Right ventricle myocardium inferior (tissue), 1 donor: ENCODE results near the gene OR4K13. TPM values are rescaled to one million over a fixed set of nuclear protein-coding genes. Genes with fewer than 3 reads are reported as not detected.

Experiments
- ATAC-seq: fragments of 200-7000 bp; cut with Tn5 transposase; one replicate; pipeline ENCODE4 v1.9.1; 2020; ENCODE audit warnings: mild to moderate bottlenecking, moderate library complexity
- DNase-seq: peaks from one replicate; pipeline ENCODE4 v3.0.0; 2021; ENCODE audit errors: missing footprints
- intact Hi-C: fragments of 100-400 bp; cut with DNase I; formaldehyde crosslinking; loops from one replicate; pipeline ENCODE4 v1.11.0; 2022
- long read RNA-seq: library from polyadenylated mRNA; unstranded; transcript quantifications from one replicate; pipeline ENCODE4 v2.0.0, GENCODE V29; 2021
- total RNA-seq: library from RNA; stranded (reverse); fragmentation: NEBNext Ultra II Directional; extraction: Animal tissue kit (Norgen Biotek cat#: 25700); gene quantifications from one replicate; pipeline ENCODE4 v1.2.1, GENCODE V29; 2021
- donor health status: DM: no; HTN: yes; CAD: no; lungs with severe emphysema.

The OR4K13 gene, protein sequence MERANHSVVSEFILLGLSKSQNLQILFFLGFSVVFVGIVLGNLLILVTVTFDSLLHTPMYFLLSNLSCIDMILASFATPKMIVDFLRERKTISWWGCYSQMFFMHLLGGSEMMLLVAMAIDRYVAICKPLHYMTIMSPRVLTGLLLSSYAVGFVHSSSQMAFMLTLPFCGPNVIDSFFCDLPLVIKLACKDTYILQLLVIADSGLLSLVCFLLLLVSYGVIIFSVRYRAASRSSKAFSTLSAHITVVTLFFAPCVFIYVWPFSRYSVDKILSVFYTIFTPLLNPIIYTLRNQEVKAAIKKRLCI
- total RNA-seq: not detected
- long read RNA-seq: 0 reads

DNA sequence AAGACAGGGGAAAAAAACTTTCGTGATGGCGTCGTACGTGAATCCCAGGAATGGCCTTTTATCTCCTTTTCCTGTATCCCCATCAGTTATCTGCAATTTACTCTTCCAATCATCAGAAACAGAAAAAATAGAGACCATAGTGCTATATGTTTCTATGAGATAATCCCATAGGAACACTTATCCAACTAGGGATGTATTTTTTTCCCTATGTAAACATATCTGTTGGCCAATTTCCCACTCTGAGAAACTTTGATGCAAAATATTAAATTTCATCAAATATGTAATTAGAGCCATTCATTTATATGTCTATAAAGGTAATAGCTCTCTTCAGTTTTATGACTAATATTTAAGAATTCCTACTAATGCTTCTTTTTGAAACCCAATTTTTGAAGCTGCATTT lies at the start of gene OR4K13:
TSS of gene OR4K13 (minus strand) at position 101 of the 400 bp plus-strand sequence. CDS start 1,280 bp downstream, outside the sequence.
- ATAC-seq (no peak), DNase-seq (no peak)
- intact Hi-C loops: no loop called here

DNA sequence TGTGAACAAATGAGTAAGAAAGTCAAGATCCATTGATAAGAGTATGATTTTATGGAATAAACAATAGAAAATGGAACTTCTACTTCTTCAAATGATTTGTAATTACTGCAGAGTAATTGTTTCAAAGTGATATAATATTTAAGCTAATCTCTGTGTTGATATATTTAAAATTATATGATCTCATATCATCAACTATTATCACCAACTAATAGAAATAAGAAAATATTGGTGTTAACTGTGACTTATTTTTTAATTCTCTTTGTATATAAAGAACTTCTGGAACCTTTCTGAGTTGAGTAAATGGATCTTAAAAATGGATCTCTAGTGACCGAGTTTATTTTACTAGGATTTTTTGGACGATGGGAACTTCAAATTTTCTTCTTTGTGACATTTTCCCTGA lies 23.9 kb upstream of the OR4K13 start, which contains the start of gene OR4L1:
TSS of gene OR4L1 (plus strand) at position 301 of the 400 bp plus-strand sequence. CDS start at position 301, 0 bp downstream.
- DNase-seq: no peak
- no peak for ATAC-seq
- intact Hi-C loops: no loop called here

DNA sequence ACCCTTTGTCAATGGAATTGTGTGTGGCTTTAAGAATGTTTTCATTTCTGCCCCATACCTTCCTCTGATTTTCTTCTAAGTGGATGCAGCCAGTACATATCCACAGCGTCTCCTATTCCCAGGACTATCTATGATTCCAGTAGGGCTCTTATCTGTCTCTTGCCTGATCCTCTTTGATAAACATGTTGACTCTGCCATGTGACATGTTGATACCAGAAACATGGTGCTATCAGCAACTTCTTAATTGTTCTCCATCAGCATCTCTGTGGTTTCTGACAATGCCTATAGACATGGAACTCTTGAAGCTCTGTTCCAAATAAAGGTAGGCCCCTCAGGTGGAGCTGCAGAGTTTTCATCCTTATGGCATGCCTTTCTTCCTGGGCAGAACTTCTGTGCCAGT lies 12.4 kb upstream of the OR4K13 start:
- intact Hi-C loops: no loop called here

DNA sequence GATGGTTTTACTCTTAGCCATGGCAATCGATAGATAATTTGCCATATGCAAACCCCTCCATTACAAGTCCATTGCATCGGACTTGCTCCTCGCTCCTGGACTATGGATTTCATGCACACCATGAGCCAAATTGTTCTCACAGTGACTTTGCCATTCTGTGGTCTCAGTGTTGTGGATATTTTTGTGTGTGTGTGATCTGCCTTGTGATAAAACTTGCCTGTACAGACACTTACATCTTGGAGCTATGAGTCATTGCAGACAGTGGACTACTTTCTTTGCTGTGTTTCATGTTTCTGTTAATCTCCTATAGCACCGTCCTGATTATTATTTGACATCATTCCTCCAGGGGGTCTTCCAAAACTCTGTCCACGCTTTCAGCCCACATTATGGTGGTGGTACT lies 8.4 kb upstream of the OR4K13 start:
- ATAC-seq (no peak), DNase-seq (no peak)
- intact Hi-C loops: no loop called here

More for the DNA sequence above, 12.4 kb upstream of the OR4K13 start:
- DNase-seq (no peak), ATAC-seq (no peak)

DNA sequence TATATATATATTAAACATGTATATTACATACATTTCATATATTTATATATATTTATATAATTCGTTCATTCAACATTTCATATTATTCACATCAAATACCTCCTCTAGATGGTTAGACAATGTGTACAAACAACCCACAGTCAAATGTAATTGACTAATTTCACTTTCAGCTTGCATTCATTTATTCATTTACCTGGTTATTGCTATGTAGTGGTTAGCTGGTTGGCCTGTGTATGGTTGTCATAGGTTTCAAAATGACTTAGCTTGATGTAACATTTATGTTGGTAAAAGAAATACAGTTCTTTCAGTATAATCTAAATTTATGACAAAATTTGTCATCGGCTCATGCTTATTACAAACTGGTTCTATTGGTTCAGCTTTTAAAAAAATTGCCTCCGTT lies 389 bp downstream of the OR4K13 start:
- ATAC-seq (no peak), DNase-seq (no peak)
- intact Hi-C loops: no loop called here

DNA sequence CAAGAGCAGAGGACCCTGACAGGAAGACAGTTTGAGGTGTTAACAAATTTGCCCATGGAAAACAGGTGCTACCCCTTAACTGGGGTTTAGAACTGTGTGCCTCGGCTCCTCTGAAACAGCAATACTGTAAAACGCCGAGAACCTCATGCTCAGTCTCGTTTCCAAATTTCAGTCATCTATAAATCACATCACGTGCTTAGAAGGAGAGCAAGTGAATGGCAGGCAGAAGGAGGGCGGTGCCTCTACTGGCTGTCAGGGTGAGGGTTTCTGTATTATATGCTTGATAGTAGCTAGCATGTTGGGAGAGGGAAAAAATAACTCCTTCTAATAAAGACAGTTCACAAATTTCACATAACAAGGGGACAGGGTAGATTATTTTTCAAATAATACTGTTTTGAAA lies 4.8 kb downstream of the OR4K13 start:
- no peak for ATAC-seq
- intact Hi-C loops: no loop called here
- no peak for DNase-seq

DNA sequence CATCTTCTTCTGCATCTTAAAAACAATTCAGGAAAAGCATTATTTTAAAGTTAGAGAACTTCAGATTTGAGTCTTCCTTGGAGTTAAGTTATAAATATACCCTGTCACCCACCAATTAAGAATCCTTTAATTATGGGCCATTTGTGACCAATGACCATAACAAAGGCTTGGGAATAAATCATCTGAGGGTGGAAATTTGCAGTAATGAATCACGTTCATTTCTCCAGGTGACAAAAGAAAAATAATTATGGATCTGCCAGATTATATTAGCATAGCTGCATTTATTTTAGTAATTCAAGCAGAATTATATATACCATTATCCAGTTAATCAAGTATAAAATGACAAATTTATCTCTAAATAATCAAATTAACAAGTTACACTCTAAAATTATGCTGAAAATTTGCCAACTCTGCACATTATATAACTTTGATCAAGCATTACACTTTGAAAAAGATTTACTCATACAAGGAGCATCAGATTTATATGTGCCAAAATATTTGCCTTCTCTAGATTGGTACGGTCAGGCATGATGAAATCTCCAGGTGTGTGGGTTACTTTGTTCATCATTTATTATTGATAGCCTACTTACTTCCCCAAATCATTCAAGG lies 16.5 kb downstream of the OR4K13 start, which contains the start of gene OR4K14:
TSS of gene OR4K14 (minus strand) at position 51 of the 609 bp plus-strand sequence. CDS start 4,114 bp downstream, outside the sequence.
- intact Hi-C loops: no loop called here
- no peak for ATAC-seq
- DNase-seq: no peak

DNA sequence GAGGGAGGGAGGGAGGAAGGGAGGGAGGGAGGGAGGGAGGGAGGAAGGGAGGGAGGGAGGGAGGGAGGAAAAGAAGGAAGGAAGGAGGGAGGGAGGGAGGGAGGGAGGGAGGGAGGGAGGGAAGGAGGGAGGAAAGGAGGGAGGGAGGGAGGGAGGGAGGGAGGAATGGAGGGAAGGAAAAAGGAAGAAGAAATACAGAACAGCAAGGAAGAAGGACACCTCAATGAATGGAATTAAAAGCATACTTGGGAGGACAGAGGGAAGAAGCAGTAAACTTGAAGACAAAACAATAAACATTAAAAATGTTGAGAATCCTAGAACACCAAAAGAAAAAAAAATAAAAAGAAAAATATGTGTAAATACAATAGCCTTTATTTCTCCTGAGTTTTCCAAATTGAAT lies 27.7 kb downstream of the OR4K13 start:
- DNase-seq (no peak), ATAC-seq (no peak)
- intact Hi-C loops: no loop called here

DNA sequence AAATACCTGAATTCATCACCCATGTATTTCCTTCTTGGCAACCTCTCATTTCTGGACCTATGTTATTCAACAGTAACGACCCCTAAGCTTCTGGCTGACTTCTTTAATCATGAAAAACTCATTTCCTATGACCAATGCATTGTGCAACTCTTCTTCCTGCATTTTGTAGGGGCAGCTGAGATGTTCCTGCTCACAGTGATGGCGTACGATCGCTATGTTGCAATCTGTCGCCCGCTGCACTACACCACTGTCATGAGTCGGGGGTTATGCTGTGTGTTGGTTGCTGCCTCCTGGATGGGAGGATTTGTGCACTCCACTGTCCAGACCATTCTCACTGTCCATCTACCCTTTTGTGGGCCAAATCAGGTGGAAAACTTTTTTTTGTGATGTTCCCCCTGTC lies 33.5 kb downstream of the OR4K13 start:
- intact Hi-C loops: no loop called here
- no peak for ATAC-seq
- DNase-seq: no peak

DNA sequence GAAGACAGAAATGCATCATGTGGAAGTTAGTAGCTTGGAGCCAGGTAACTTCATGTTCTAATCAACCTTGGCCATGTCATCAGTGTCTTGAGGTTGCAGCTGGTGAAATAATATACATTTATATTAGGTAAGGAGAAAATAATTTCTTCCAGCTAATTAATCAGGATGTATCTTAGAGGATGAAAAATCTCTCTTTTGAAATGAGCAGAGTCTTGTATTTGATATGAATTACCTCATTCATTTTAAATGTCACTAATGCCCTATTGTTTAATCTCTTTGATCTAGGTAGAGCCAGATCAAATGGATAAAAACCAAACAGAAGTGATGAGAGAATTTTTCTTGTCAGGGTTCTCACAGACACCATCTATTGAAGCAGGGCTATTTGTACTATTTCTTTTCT lies 34.0 kb downstream of the OR4K13 start, which contains the start of gene OR4Q2:
TSS of gene OR4Q2 (plus strand) at position 301 of the 400 bp plus-strand sequence.
- intact Hi-C loops: no loop called here
- ATAC-seq: no peak

DNA sequence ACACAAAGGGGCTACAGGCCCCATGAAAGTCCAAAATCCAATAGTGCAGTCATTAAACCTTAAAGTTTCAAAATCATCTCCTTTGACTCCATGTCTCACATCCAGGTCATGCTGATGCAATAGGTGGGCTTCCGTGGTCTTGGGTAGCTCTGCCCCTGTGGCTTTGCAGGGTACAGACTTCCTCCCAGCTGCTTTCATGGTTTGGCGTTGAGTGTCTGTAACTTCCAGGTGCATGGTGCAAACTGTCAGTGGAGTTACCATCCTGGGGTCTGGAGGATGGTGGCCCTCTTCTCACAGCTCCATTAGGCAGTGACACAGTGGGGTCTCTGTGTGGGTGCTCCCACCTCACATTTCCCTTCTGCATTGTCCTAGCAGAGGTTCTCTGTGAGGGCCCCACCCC lies 42.4 kb downstream of the OR4K13 start:
- DNase-seq: no peak
- intact Hi-C loops: no loop called here
- ATAC-seq: no peak

More for the DNA sequence above, 34.0 kb downstream of the OR4K13 start, which contains the start of gene OR4Q2:
- DNase-seq: no peak

Other genes with a start within 250 kb of the OR4K13 start
- not detected for gene OR4N2, start 232.3 kb downstream of the OR4K13 start, total RNA-seq
- gene OR4K2, start 160.9 kb downstream of the OR4K13 start, total RNA-seq: not detected
- not detected for gene OR4K5, start 115.4 kb downstream of the OR4K13 start, total RNA-seq
- not detected for gene OR4K1, start 105.1 kb downstream of the OR4K13 start, total RNA-seq
- not detected for gene OR4K15, start 60.4 kb downstream of the OR4K13 start, total RNA-seq
- gene OR4Q2, start 33.9 kb downstream of the OR4K13 start, total RNA-seq: not detected
- not detected for gene OR4K14, start 16.7 kb downstream of the OR4K13 start, total RNA-seq
- gene OR4L1, start 24.0 kb upstream of the OR4K13 start, total RNA-seq: not detected
- not detected for gene OR4K17, start 74.7 kb upstream of the OR4K13 start, total RNA-seq
- not detected for gene OR4N5, start 102.8 kb upstream of the OR4K13 start, total RNA-seq
- not detected for gene OR11G2, start 154.9 kb upstream of the OR4K13 start, total RNA-seq
- not detected for gene OR11H6, start 187.7 kb upstream of the OR4K13 start, total RNA-seq
- not detected for gene OR11H7, start 192.9 kb upstream of the OR4K13 start, total RNA-seq
- not detected for gene OR11H4, start 203.2 kb upstream of the OR4K13 start, total RNA-seq